ENCODE measurements around the gene ARHGAP33.
"Not testable (repeated sequence)": the region's sequence is repeated elsewhere in the genome, so short reads cannot be mapped to it uniquely, and the experiment has no call there.

Gene ARHGAP33

GRCh38 chr19:35818445-35818844, 43.1 kb downstream of the ARHGAP33 start:
- DNase-seq (ENCODE audit: insufficient read length, low spot score) (no peak), FAIRE-seq (no peak)

GRCh38 chr19:35822579-35822978, 47.2 kb downstream of the ARHGAP33 start:
- FAIRE-seq (no peak), DNase-seq (ENCODE audit: insufficient read length, low spot score) (no peak)

- FAIRE-seq (no peak), DNase-seq (ENCODE audit: insufficient read length, low spot score) (no peak)
Observed at GRCh38 chr19:35824150-35824549, 48.8 kb downstream of the ARHGAP33 start.

- no peak for DNase-seq (ENCODE audit: insufficient read length, low spot score)
- FAIRE-seq, result peak; percentile 40
Observed at GRCh38 chr19:35828692-35829301, 53.4 kb downstream of the ARHGAP33 start.

- no peak for FAIRE-seq
- no peak for DNase-seq (ENCODE audit: insufficient read length, low spot score)
Observed at GRCh38 chr19:35830986-35831385, 55.6 kb downstream of the ARHGAP33 start.

GRCh38 chr19:35832054-35832453, 56.7 kb downstream of the ARHGAP33 start:
- DNase-seq (ENCODE audit: insufficient read length, low spot score), result no peak

GRCh38 chr19:35833972-35834371, 58.6 kb downstream of the ARHGAP33 start:
- DNase-seq (ENCODE audit: insufficient read length, low spot score) (no peak), FAIRE-seq (no peak)

More at GRCh38 chr19:35832054-35832453, 56.7 kb downstream of the ARHGAP33 start:
- FAIRE-seq, result no peak

GRCh38 chr19:35836096-35836495, 60.7 kb downstream of the ARHGAP33 start:
- DNase-seq (ENCODE audit: insufficient read length, low spot score); FAIRE-seq: not testable (repeated sequence)
